Fibroblast of villous mesenchyme (primary cell): Measurements from ENCODE around the gene FGFR1OP2. TPM values are rescaled to one million over a fixed set of nuclear protein-coding genes. Genes with fewer than 3 reads are reported as not detected.

ENCODE experiments used
- DNase-seq: peaks from one replicate; pipeline ENCODE4 v3.0.0-alpha.2; 2010; ENCODE audit warnings: low read depth
- H3K4me3 ChIP-seq: 2 replicates; pipeline ENCODE4 v1.5.1; 2011; ENCODE audit warnings: low read depth, mild to moderate bottlenecking, low read length
- total RNA-seq: library from RNA; depleted of rRNA; stranded (reverse); fragments of >200 nt; gene quantifications from 2 replicates; pipeline ENCODE4 v1.2.3, GENCODE V29; 2012
- TF ChIP-seq, protein P1 (sequence below): IDR thresholded peaks from 2 replicates; pipeline ENCODE4 v1.5.1; 2012; ENCODE audit warnings: low read depth, mild to moderate bottlenecking, low read length; ENCODE audit not compliant: insufficient read depth

Gene FGFR1OP2
- total RNA-seq, 1 donor: 44.0 TPM

DNA sequence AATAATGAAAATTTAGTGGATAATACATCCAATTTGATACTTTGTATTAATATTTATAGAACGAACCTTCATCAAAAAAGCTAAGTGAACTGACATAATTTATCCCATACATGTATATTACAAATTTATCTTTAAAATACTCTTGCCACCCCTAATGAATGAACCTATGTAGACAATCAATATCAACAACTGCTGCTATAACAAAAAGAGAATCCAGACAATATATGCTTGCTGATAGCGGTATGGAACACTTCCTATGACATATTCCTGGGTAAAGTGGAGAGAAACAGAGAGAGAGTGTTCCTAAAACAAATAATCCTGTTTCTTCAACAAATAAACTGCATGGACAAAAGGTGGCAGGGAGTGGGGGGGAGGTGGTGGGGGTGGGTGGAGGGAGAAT, 44.6 kb downstream of the FGFR1OP2 start:
- TF ChIP-seq, protein P1, sequence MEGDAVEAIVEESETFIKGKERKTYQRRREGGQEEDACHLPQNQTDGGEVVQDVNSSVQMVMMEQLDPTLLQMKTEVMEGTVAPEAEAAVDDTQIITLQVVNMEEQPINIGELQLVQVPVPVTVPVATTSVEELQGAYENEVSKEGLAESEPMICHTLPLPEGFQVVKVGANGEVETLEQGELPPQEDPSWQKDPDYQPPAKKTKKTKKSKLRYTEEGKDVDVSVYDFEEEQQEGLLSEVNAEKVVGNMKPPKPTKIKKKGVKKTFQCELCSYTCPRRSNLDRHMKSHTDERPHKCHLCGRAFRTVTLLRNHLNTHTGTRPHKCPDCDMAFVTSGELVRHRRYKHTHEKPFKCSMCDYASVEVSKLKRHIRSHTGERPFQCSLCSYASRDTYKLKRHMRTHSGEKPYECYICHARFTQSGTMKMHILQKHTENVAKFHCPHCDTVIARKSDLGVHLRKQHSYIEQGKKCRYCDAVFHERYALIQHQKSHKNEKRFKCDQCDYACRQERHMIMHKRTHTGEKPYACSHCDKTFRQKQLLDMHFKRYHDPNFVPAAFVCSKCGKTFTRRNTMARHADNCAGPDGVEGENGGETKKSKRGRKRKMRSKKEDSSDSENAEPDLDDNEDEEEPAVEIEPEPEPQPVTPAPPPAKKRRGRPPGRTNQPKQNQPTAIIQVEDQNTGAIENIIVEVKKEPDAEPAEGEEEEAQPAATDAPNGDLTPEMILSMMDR: no peak
- no peak overlapping the region for H3K4me3 ChIP-seq
- no peak for DNase-seq

DNA sequence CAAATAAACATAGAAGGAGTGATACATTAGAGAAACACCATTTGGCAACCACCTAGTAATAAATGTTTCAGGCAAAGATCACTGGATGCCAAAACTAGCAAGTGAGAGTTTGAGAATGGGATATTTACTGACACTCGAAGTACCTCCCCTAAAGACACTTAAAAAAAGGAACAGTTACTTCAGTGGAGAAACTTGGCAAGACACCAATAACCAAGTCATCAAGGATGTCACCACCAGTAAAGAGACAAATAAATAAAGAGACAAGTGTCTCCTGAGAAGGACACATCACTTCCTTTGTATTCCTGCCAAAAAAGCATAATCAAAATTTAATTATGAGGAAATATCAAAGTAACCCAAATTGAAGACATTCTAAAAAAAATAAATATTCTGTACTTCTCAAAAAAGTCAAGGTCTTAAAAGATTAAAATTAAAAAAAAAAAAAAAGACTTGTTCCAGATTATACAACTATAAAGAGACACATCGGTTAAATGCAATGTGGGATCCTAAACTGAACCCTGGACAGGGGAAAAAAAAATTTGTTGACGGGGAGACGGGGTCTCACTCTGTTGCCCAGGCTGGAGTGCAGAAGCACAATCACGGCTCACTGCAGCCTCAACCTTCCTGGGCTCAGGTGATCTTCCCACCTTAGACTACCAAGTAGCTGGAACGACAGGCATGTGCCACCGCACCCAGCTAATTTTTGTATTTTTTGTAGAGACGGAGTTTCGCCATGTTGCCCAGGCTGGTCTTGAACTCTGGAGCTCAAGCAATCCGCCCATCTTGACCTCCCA, 49.6 kb downstream of the FGFR1OP2 start:
- H3K4me3 ChIP-seq: no peak overlapping the region
- DNase-seq: peak; percentile 8
- TF ChIP-seq, protein P1: no peak

DNA sequence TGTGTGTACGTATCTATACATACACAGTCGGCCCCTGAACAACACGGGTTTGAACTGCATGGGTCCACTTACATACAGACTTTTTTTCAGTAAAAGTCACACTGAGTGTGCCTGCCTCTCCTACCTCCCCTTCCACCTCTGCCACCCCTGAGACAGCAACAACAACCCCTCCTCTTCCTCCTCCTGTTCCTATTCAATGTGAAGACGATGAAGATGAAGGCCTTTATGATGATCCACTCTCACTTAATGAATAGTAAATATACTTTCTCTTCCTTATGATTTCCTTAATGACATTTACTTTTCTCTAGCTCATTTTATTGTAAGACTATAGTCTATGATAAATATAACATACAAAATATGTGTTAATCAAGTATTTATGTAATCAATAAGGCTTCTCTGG, 50.4 kb downstream of the FGFR1OP2 start:
- no peak for DNase-seq
- TF ChIP-seq, protein P1: no peak
- no peak overlapping the region for H3K4me3 ChIP-seq

DNA sequence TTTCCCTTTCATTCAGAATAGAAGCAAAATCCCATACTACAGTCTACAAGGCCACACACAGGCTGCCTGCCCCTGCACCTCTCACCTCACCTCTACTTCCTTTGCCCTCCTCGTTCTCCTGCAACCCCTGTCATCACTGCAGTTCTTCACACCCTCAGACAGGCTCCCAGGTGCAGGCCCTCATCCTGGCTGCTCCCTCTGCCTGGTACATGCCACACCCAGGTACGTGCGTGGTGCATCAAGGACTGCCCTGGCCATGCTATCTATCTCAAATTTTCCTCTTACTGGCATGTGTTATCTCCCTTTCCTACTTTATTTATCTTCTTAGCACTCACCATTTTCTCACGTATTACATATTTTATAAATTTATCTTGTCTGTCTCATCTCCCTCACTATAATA, 51.6 kb downstream of the FGFR1OP2 start:
- TF ChIP-seq, protein P1: no peak
- no peak for DNase-seq
- no peak overlapping the region for H3K4me3 ChIP-seq

DNA sequence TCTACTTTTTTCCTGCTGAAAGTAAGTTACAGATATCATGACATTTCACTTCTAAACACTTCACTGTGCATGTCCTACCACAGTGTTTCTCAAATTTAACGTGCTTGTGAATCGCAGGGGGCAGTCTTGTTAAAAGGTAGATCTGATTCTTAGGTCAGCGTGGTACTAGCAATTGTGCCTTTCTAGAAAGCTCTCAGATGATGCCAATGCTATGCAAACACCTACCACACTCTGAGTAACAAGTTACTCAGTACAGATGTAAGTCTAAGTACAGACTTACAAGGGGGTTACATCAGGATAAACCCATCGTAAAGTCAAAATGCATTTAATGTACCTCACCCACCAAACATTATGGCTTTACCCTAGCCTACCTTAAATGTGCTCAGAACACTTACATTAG, 53.6 kb downstream of the FGFR1OP2 start:
- no peak for DNase-seq
- TF ChIP-seq, protein P1: no peak
- H3K4me3 ChIP-seq: no peak overlapping the region

DNA sequence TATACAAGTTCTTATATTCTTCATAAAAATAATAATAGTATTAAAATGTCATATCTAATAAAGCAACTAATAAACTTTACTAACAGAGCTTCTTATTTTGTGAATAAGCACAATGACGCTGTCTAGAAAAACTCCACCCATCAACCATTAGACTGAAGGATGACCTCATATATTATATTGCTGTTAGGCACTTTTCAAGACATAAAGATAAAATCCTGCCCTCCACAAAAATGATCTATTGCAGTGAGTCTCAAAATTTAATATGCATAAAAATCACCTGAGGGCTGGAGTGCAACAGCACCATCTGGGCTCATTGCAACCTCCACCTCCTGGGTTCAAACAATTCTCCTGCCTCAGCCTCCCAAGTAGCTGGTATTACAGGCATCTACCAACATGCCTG, 55.8 kb downstream of the FGFR1OP2 start:
- TF ChIP-seq, protein P1: no peak
- H3K4me3 ChIP-seq: no peak overlapping the region
- no peak for DNase-seq

DNA sequence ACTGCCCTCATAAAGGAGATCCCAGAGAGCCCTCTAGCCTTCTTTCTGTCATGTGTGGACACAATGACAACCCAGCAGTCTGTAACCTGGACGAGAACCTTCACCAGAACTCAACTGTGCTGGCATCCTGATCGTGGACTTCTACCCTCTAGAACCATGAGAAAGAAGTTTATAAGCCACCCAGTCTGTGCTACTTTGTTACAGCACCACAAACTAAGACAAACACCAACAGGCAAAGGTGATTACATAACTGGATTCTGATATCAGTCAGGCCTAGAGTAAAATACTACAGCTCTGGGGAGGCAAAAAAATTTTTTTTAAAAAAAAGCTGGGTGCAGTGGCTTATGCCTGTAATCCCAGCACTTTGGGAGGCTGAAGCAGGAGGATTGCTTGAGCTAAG, 57.4 kb downstream of the FGFR1OP2 start:
- H3K4me3 ChIP-seq: no peak overlapping the region
- TF ChIP-seq, protein P1: no peak
- no peak for DNase-seq
